NCI-H460 (cell line): ENCODE data around the gene OR6F1. TPM values are rescaled to one million over a fixed set of nuclear protein-coding genes. Genes with fewer than 3 reads are reported as not detected.

Experiments
- total RNA-seq: library from RNA; depleted of rRNA; stranded (reverse); fragments of >200 nt; shearing (Covaris generic); gene quantifications from 2 replicates; pipeline ENCODE4 v1.2.3, GENCODE V29; 2014; rRNA removed

Gene OR6F1
- total RNA-seq, 1 experiment from 2014 or later = not detected

Other genes starting within 250 kb of the OR6F1 start
- not detected in 2 replicates for gene OR2C3, start 180.2 kb downstream of the OR6F1 start, total RNA-seq
- not detected in 2 replicates for gene GCSAML, start 167.5 kb downstream of the OR6F1 start, total RNA-seq
- not detected in 2 replicates for gene OR2G2, start 128.3 kb downstream of the OR6F1 start, total RNA-seq
- gene OR2G3, start 111.1 kb downstream of the OR6F1 start, total RNA-seq = not detected in 2 replicates
- not detected in 2 replicates for gene OR13G1, start 36.9 kb downstream of the OR6F1 start, total RNA-seq
- not detected in 2 replicates for gene OR14K1, start 22.0 kb upstream of the OR6F1 start, total RNA-seq
- gene OR14A2, start 31.5 kb upstream of the OR6F1 start, total RNA-seq = not detected in 2 replicates
- gene OR1C1, start 43.9 kb upstream of the OR6F1 start, total RNA-seq = 0.02 TPM in 1 of 2 replicates, not detected in the other
- gene OR14A16, start 107.5 kb upstream of the OR6F1 start, total RNA-seq = not detected in 2 replicates
- gene OR11L1, start 125.2 kb upstream of the OR6F1 start, total RNA-seq = not detected in 2 replicates
- gene TRIM58, start 140.5 kb upstream of the OR6F1 start, total RNA-seq = not detected in 2 replicates
- gene OR2W3, start 178.9 kb upstream of the OR6F1 start, total RNA-seq = not detected in 2 replicates
- gene OR2T8, start 203.6 kb upstream of the OR6F1 start, total RNA-seq = not detected in 2 replicates
- gene OR2AJ1, start 208.2 kb upstream of the OR6F1 start, total RNA-seq = not detected in 2 replicates
- not detected in 2 replicates for gene OR2L8, start 232.2 kb upstream of the OR6F1 start, total RNA-seq
- gene OR2AK2, start 248.6 kb upstream of the OR6F1 start, total RNA-seq = not detected in 2 replicates